K562 (cell line): ENCODE measurements around the gene ARAP1.

Experiments used
- CEBPZ ChIP-seq: fragments of 150-350 bp; IDR thresholded peaks from 2 replicates; pipeline ENCODE4 v1.6.1; 2014; ENCODE audit warnings: low read depth, mild to moderate bottlenecking, low read length, borderline replicate concordance
- ETV6 ChIP-seq, 3 experiments: fragments of 150-350 bp in 1 of 3; sonication (generic) in 1 of 3; formaldehyde crosslinking in 1 of 3; IDR thresholded peaks; 2 replicates each; pipeline versions ENCODE4 v1.6.1 to v1.8.0; 2014 to 2022; ENCODE audit warnings: borderline replicate concordance in 2 of 3, low read depth in 2 of 3, antibody characterized with exemption in 1 of 3, low read length in 1 of 3, mild to moderate bottlenecking in 1 of 3, missing genetic modification reagents in 1 of 3
- NFIX ChIP-seq: fragments of 250-450 bp; sonication (Bioruptor Pico); IDR thresholded peaks from 2 replicates; pipeline ENCODE4 v1.4.0; 2020; ENCODE audit warnings: low read depth, mild to moderate bottlenecking, moderate library complexity
- TF ChIP-seq, protein P1 (sequence below), 3 experiments: IDR thresholded peaks in 2 of 3; conservative IDR thresholded peaks in 1 of 3; 2 replicates each; pipeline ENCODE4 v1.5.1; 2011 to 2012; ENCODE audit warnings: low read length in 3 of 3, mild to moderate bottlenecking in 3 of 3, control low read depth in 2 of 3, improper control_type of control experiment in 1 of 3, inconsistent platforms in 1 of 3, low read depth in 1 of 3, mixed read lengths in 1 of 3, moderate library complexity in 1 of 3; ENCODE audit not compliant: insufficient read depth in 2 of 3

DNA sequence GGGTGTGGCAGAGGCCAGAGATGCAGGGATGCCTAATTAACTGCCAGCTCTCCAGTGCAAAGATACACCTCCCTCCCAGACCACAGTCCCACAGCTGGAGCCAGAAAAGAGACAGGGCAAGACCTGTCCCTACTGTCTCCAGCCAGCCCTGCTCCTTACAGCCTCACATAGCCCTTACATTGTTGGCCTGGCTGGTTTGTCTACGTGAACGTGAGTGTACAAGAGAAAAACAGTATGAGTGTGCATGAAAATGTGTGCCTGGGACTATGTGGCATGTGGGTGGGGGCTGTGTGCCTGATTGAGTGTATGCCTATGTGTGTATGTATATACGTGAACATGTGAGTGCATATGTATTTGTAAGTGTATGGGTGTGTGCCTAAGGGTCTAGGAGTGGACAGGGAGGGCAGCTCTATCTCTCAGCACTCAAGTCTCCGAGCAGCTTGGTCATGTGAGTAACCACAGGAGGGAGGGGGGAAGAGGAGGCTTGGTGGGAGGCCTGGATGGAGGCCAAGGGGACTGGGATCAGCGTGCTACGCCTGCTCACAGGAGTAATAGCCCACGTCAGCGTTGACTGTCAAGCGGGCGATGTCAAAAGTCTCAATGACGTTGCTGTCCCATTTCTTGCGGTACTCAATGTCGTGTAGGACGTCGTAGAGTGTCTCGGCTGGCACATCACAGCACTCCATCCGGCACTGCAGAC is 6.6 kb upstream of the ARAP1 start:
- TF ChIP-seq, protein P1, sequence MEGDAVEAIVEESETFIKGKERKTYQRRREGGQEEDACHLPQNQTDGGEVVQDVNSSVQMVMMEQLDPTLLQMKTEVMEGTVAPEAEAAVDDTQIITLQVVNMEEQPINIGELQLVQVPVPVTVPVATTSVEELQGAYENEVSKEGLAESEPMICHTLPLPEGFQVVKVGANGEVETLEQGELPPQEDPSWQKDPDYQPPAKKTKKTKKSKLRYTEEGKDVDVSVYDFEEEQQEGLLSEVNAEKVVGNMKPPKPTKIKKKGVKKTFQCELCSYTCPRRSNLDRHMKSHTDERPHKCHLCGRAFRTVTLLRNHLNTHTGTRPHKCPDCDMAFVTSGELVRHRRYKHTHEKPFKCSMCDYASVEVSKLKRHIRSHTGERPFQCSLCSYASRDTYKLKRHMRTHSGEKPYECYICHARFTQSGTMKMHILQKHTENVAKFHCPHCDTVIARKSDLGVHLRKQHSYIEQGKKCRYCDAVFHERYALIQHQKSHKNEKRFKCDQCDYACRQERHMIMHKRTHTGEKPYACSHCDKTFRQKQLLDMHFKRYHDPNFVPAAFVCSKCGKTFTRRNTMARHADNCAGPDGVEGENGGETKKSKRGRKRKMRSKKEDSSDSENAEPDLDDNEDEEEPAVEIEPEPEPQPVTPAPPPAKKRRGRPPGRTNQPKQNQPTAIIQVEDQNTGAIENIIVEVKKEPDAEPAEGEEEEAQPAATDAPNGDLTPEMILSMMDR (IDR thresholded peaks at IDR 0.05 in 2 of 3, conservative IDR thresholded peaks at IDR 0.05 in 1 of 3; ENCODE audit: insufficient read depth in 2 of 3, low read depth in 1 of 3, low read length in 3 of 3) = no peak
- TF ChIP-seq NFIX (CRISPR knock-in tag) (no peak), CEBPZ (no peak), ETV6 (IDR thresholded peaks at IDR 0.05; ENCODE audit: borderline replicate concordance in 1 of 2, low read depth in 2 of 2, low read length in 1 of 2) (no peak), ETV6 (CRISPR knock-in tag; IDR thresholded peaks at IDR 0.05; ENCODE audit: borderline replicate concordance) (no peak)
